ENCODE measurements around the gene PFKFB4. TPM values are rescaled to one million over a fixed set of nuclear protein-coding genes. Genes with fewer than 3 reads are reported as not detected.

Gene PFKFB4
- total and polyA plus RNA-seq, 9 of the 15 experiments (the other 6 are each of a cell fraction or from before 2014, with no cell fraction given): 0.92 to 56.3 (median 13.5) TPM

DNA sequence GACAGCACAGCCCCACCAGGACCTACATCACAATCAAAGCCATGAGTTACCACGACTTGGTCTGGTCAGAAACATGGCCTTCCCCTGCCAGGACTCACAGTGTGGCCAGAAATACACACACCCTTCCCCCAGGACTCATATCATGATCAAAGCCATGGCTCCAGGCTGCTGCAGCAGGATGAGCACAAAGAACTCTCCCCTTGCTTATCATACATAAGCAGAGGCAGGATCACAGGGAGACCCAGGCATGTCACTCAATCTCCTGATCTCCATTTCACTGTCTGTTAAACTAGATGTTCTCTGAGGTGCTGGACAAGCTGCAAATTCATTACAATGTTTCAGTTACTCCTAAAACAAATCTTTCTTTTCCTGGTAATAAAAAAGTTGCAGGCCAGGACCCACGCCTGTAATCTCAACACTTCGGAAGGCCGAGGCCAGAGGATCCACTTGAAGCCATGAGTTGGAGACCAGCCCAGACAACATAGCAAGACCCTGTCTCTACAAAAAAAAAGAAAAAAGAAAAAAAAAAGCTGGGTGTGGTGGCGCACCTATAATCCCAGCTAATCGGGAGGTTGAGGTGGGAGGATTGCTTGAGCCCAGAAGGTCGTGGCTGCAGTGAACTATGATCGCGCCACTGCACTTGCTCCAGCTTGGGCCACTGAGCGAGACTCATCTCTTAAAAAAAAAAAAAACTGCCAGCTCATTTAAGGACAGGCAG, 1.2 kb downstream of the PFKFB4 start (continued):
- TF ChIP-seq, protein P1, sequence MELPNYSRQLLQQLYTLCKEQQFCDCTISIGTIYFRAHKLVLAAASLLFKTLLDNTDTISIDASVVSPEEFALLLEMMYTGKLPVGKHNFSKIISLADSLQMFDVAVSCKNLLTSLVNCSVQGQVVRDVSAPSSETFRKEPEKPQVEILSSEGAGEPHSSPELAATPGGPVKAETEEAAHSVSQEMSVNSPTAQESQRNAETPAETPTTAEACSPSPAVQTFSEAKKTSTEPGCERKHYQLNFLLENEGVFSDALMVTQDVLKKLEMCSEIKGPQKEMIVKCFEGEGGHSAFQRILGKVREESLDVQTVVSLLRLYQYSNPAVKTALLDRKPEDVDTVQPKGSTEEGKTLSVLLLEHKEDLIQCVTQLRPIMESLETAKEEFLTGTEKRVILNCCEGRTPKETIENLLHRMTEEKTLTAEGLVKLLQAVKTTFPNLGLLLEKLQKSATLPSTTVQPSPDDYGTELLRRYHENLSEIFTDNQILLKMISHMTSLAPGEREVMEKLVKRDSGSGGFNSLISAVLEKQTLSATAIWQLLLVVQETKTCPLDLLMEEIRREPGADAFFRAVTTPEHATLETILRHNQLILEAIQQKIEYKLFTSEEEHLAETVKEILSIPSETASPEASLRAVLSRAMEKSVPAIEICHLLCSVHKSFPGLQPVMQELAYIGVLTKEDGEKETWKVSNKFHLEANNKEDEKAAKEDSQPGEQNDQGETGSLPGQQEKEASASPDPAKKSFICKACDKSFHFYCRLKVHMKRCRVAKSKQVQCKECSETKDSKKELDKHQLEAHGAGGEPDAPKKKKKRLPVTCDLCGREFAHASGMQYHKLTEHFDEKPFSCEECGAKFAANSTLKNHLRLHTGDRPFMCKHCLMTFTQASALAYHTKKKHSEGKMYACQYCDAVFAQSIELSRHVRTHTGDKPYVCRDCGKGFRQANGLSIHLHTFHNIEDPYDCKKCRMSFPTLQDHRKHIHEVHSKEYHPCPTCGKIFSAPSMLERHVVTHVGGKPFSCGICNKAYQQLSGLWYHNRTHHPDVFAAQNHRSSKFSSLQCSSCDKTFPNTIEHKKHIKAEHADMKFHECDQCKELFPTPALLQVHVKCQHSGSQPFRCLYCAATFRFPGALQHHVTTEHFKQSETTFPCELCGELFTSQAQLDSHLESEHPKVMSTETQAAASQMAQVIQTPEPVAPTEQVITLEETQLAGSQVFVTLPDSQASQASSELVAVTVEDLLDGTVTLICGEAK (IDR thresholded peaks at IDR 0.05): no peak; the same call in 1 of the 2 replicates
- TF ChIP-seq, protein P1 (CRISPR knock-in tag; IDR thresholded peaks at IDR 0.05): no peak
- peak; percentile 68; the same call in 1 of the 2 replicates for TF ChIP-seq SOX6 (IDR thresholded peaks at IDR 0.05)
- peak; percentile 68; the same call in 1 of the 2 replicates for TF ChIP-seq STAT5A (IDR thresholded peaks at IDR 0.05; ENCODE audit: borderline replicate concordance, low read length)
- TF ChIP-seq, protein P2, sequence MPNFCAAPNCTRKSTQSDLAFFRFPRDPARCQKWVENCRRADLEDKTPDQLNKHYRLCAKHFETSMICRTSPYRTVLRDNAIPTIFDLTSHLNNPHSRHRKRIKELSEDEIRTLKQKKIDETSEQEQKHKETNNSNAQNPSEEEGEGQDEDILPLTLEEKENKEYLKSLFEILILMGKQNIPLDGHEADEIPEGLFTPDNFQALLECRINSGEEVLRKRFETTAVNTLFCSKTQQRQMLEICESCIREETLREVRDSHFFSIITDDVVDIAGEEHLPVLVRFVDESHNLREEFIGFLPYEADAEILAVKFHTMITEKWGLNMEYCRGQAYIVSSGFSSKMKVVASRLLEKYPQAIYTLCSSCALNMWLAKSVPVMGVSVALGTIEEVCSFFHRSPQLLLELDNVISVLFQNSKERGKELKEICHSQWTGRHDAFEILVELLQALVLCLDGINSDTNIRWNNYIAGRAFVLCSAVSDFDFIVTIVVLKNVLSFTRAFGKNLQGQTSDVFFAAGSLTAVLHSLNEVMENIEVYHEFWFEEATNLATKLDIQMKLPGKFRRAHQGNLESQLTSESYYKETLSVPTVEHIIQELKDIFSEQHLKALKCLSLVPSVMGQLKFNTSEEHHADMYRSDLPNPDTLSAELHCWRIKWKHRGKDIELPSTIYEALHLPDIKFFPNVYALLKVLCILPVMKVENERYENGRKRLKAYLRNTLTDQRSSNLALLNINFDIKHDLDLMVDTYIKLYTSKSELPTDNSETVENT (CRISPR knock-in tag; IDR thresholded peaks at IDR 0.05): no peak
- peak; percentile 49; the same call in 1 of the 2 replicates for TF ChIP-seq CTBP1 (IDR thresholded peaks at IDR 0.05; ENCODE audit: borderline replicate concordance)
- TF ChIP-seq, protein P3, sequence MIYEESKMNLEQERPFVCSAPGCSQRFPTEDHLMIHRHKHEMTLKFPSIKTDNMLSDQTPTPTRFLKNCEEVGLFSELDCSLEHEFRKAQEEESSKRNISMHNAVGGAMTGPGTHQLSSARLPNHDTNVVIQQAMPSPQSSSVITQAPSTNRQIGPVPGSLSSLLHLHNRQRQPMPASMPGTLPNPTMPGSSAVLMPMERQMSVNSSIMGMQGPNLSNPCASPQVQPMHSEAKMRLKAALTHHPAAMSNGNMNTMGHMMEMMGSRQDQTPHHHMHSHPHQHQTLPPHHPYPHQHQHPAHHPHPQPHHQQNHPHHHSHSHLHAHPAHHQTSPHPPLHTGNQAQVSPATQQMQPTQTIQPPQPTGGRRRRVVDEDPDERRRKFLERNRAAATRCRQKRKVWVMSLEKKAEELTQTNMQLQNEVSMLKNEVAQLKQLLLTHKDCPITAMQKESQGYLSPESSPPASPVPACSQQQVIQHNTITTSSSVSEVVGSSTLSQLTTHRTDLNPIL (CRISPR knock-in tag; IDR thresholded peaks at IDR 0.05): no peak
- TF ChIP-seq CREBBP (IDR thresholded peaks at IDR 0.05; ENCODE audit: low read depth, low read length): no peak
- TF ChIP-seq DIDO1 (tag; IDR thresholded peaks at IDR 0.05; ENCODE audit: low read depth): no peak
- no peak for TF ChIP-seq FOXK1 (CRISPR knock-in tag; IDR thresholded peaks at IDR 0.05; ENCODE audit: borderline replicate concordance)
- no peak for TF ChIP-seq ZNF655 (CRISPR knock-in tag; IDR thresholded peaks at IDR 0.05)
- TF ChIP-seq MAFF (IDR thresholded peaks at IDR 0.05; ENCODE audit: low read length): no peak
- no peak for TF ChIP-seq ZNF311 (CRISPR knock-in tag; IDR thresholded peaks at IDR 0.05)
- TF ChIP-seq MEF2D (tag; conservative IDR thresholded peaks at IDR 0.05; ENCODE audit: low read depth): no peak

All from K562 (cell line).